Left ventricle myocardium inferior (tissue), 1 donor: ENCODE measurements around the gene NRK. TPM values are rescaled to one million over a fixed set of nuclear protein-coding genes. Genes with fewer than 3 reads are reported as not detected.

Experiments
- DNase-seq: peaks from one replicate; pipeline ENCODE4 v3.0.0-alpha.2; 2020
- H3K27ac ChIP-seq: fragments of 200-600 bp; replicated peaks from 2 replicates; pipeline ENCODE4 v1.8.0; 2021
- H3K27me3 ChIP-seq: fragments of 200-600 bp; 2 replicates; pipeline ENCODE4 v1.8.0; 2021; ENCODE audit warnings: low read depth
- H3K36me3 ChIP-seq: fragments of 200-600 bp; 2 replicates; pipeline ENCODE4 v1.8.0; 2021
- H3K4me1 ChIP-seq: fragments of 200-600 bp; 2 replicates; pipeline ENCODE4 v1.8.0; 2021
- H3K4me3 ChIP-seq: fragments of 200-600 bp; 2 replicates; pipeline ENCODE4 v1.8.0; 2021; ENCODE audit warnings: mild to moderate bottlenecking, moderate library complexity
- H3K9me3 ChIP-seq: fragments of 200-600 bp; replicated peaks from 2 replicates; pipeline ENCODE4 v1.8.0; 2021
- intact Hi-C: fragments of 100-400 bp; cut with micrococcal nuclease; formaldehyde crosslinking; loops from one replicate; pipeline ENCODE4 v1.11.0; 2022
- total RNA-seq: library from RNA; stranded (reverse); fragmentation: NEBNext Ultra II Directional; extraction: Animal tissue kit (Norgen Biotek cat#: 25700); gene quantifications from one replicate; pipeline ENCODE4 v1.2.1, GENCODE V29; 2021
- TF ChIP-seq, protein P1 (sequence below): fragments of 200-600 bp; IDR thresholded peaks from 2 replicates; pipeline ENCODE4 v1.8.0; 2021; ENCODE audit warnings: antibody characterized with exemption, mild to moderate bottlenecking, borderline replicate concordance
- donor health status: DM: no; HTN: yes; CAD: no; lungs with severe emphysema.

The NRK gene
- total RNA-seq, 1 donor from 2014 or later, result 2.7 TPM

DNA sequence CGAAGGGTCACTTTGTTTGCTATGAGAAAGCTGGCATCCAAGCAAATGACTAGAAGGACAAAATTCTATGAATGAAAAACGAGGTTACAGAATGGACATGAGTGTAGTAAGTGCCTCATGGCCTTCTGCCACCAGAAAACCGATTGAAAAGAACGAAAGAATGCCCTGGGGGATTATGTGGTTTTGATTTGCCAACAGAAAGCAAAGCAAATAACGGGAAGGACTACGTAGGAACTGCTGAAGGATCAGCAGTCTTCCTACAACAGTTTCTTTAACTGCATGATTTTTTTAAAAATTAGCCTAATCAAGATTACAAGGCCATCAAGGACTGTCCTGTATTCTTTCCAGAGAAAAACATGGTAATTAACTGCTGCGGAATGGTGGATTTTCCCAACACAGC is 50.6 kb downstream of the NRK start:
- intact Hi-C loops, result no loop called here
- H3K4me3 ChIP-seq, result no peak overlapping the region
- H3K36me3 ChIP-seq, result no peaks in the 10 kb centered on the region
- H3K27ac ChIP-seq, result no peak overlapping the region
- DNase-seq, result no peak
- TF ChIP-seq, protein P1, sequence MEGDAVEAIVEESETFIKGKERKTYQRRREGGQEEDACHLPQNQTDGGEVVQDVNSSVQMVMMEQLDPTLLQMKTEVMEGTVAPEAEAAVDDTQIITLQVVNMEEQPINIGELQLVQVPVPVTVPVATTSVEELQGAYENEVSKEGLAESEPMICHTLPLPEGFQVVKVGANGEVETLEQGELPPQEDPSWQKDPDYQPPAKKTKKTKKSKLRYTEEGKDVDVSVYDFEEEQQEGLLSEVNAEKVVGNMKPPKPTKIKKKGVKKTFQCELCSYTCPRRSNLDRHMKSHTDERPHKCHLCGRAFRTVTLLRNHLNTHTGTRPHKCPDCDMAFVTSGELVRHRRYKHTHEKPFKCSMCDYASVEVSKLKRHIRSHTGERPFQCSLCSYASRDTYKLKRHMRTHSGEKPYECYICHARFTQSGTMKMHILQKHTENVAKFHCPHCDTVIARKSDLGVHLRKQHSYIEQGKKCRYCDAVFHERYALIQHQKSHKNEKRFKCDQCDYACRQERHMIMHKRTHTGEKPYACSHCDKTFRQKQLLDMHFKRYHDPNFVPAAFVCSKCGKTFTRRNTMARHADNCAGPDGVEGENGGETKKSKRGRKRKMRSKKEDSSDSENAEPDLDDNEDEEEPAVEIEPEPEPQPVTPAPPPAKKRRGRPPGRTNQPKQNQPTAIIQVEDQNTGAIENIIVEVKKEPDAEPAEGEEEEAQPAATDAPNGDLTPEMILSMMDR, result no peak
- H3K4me1 ChIP-seq, result no peaks in the 10 kb centered on the region
- H3K27me3 ChIP-seq, result no peaks in the 10 kb centered on the region
- no peaks in the 10 kb centered on the region for H3K9me3 ChIP-seq

DNA sequence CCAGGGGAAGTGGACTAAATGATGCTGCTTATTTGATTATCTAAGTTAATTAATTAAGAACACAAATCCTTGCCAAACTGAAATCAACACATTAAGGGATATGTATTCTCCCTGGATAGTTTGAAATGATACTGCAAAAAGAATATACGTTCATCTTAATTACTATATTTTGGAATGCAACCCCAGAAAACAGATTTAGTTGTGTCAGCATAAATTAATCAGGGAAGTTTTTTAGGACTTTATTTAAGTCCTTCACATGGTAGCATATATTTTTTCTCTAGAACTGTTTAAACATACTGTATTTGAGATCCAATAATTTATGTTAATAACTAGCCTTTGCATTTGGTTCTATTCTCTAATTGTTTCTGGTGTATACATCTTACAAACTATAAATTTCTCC is 52.5 kb downstream of the NRK start:
- Histone ChIP-seq H3K9me3 (no peaks in the 10 kb centered on the region), H3K27ac (no peak overlapping the region), H3K36me3 (no peaks in the 10 kb centered on the region), H3K4me3 (no peak overlapping the region), H3K27me3 (no peaks in the 10 kb centered on the region), H3K4me1 (no peaks in the 10 kb centered on the region)
- TF ChIP-seq, protein P1, result no peak
- DNase-seq, result no peak
- intact Hi-C loops, result no loop called here

DNA sequence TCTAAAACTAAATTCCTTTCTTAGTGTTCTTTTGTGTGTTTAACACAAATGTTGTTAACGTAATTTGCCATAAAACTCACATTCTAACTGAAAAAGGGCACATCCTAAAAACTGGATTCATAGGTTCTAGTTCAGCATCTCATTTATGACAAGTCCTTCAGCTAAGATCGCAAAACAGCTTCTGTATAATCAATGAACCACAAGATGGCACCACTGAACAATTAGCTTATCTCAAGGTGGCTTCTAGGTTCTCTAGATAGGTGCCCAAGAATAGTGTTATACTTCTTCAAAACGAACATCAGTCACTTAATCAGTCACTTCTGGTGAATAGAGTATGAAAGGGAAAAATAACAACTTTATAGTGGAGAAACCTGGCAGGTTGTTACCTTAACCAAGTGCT is 54.3 kb downstream of the NRK start:
- Histone ChIP-seq H3K36me3 (no peaks in the 10 kb centered on the region), H3K4me1 (no peaks in the 10 kb centered on the region), H3K27me3 (no peaks in the 10 kb centered on the region), H3K9me3 (no peaks in the 10 kb centered on the region), H3K4me3 (no peak overlapping the region), H3K27ac (no peak overlapping the region)
- intact Hi-C loops, result no loop called here
- TF ChIP-seq, protein P1, result no peak
- DNase-seq, result no peak

DNA sequence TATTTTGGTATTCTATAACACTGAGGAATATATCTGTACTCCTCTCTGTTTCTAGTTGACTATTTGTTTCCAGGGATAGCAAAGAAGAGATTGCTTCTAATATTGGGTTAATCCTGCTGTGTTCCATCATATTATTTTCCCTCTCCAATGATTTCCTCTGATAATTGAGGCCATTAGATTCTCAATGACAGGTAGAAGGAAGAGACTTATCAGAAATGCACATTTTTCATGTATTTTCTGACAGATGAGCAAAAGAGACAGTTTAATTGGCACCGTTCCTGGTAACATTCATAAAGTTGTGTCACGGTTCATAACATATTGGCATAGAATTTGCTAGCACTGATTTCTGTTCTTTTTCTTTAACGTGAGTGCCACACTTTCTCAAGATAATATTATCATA is 58.2 kb downstream of the NRK start:
- Histone ChIP-seq H3K27ac (no peak overlapping the region), H3K36me3 (no peaks in the 10 kb centered on the region), H3K4me1 (no peaks in the 10 kb centered on the region), H3K4me3 (no peak overlapping the region), H3K9me3 (no peaks in the 10 kb centered on the region), H3K27me3 (no peaks in the 10 kb centered on the region)
- intact Hi-C loops, result no loop called here
- no peak for DNase-seq
- TF ChIP-seq, protein P1, result no peak

DNA sequence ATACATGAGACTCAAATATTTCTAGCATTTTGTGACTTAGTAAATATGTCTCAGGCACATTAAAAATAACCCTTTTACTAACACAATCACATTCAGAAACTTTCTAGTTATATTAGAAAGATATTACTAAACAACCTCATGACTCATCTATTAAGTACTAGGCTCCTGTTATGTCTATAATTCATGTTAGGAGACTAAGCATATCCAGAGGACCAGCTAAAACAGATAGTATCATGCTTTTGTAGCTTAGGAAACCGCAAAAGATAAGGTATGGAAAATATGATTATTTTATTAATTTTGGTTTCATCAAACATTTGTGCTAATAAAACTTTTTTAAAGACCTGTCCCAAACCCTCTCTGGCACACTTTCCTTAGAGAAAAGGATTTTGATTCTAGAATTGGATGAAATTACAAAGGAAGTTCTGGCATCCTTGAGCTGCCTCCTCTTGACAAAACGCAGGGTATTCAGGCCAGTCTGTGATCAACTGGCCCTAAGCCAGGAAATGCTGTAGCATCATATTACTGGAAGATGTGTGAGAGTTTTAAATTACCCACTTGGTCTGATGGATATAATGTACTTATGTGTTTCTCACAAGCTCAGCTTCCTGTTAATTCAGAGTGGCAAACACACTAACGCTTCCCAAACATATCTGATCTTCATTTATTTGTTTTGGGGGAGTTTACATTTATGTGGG is 60.4 kb downstream of the NRK start:
- no peak for DNase-seq
- Histone ChIP-seq H3K9me3 (no peaks in the 10 kb centered on the region), H3K4me1 (no peaks in the 10 kb centered on the region), H3K4me3 (no peak overlapping the region), H3K36me3 (no peaks in the 10 kb centered on the region), H3K27me3 (no peaks in the 10 kb centered on the region), H3K27ac (no peak overlapping the region)
- TF ChIP-seq, protein P1, result no peak
- intact Hi-C loops, result no loop called here
